SK-N-SH treated with all-trans-retinoic acid at 6 μM for 48 hours (cell line): ENCODE results near the gene SPTBN4.

Experiments used
- BACH2 ChIP-seq: fragments of 250-450 bp; sonication (Bioruptor Pico); IDR thresholded peaks from 2 replicates; pipeline ENCODE4 v1.9.0; 2021; ENCODE audit warnings: mild to moderate bottlenecking, borderline replicate concordance
- CREB5 ChIP-seq: fragments of 250-450 bp; sonication (Bioruptor Pico); IDR thresholded peaks from 2 replicates; pipeline ENCODE4 v1.5.1; 2020; ENCODE audit warnings: low read depth, mild to moderate bottlenecking, moderate library complexity
- GLIS3 ChIP-seq: fragments of 250-450 bp; sonication (Bioruptor Pico); IDR thresholded peaks from 2 replicates; pipeline ENCODE4 v1.5.0; 2020; ENCODE audit warnings: mild to moderate bottlenecking, moderate library complexity
- ISL1 ChIP-seq: fragments of 250-450 bp; sonication (Bioruptor Pico); IDR thresholded peaks from 2 replicates; pipeline ENCODE4 v2.1.2; 2022; ENCODE audit warnings: mild to moderate bottlenecking, moderate library complexity
- PATZ1 ChIP-seq: fragments of 250-450 bp; sonication (Bioruptor Pico); IDR thresholded peaks from 2 replicates; pipeline ENCODE4 v1.8.0; 2020; ENCODE audit warnings: mild to moderate bottlenecking, moderate library complexity, borderline replicate concordance
- TOX ChIP-seq: fragments of 250-450 bp; sonication (Bioruptor Pico); IDR thresholded peaks from 2 replicates; pipeline ENCODE4 v1.8.0; 2021; ENCODE audit warnings: mild to moderate bottlenecking, moderate library complexity, borderline replicate concordance
- ZC3H10 ChIP-seq: fragments of 250-450 bp; sonication (Bioruptor Pico); IDR thresholded peaks from 2 replicates; pipeline ENCODE4 v1.5.1; 2021; ENCODE audit warnings: mild to moderate bottlenecking, moderate library complexity
- ZFP30 ChIP-seq: fragments of 450-650 bp; formaldehyde crosslinking; IDR thresholded peaks from 2 replicates; pipeline ENCODE4 v1.5.0; 2022; ENCODE audit warnings: mild to moderate bottlenecking, moderate library complexity
- ZNF8 ChIP-seq: fragments of 450-650 bp; formaldehyde crosslinking; IDR thresholded peaks from 2 replicates; pipeline ENCODE4 v1.5.0; 2020; ENCODE audit warnings: mild to moderate bottlenecking, moderate library complexity

GRCh38 chr19:40588926-40589569, 122.2 kb downstream of the SPTBN4 start:
- TF ChIP-seq TOX (CRISPR knock-in tag), result no peak
- TF ChIP-seq PATZ1 (CRISPR knock-in tag), result no peak
- TF ChIP-seq ISL1 (CRISPR knock-in tag), result no peak
- TF ChIP-seq CREB5 (CRISPR knock-in tag), result no peak
- no peak for TF ChIP-seq BACH2
- no peak for TF ChIP-seq ZFP30 (CRISPR knock-in tag)
- no peak for TF ChIP-seq ZC3H10 (CRISPR knock-in tag)
- TF ChIP-seq ZNF8 (CRISPR knock-in tag), result no peak
- TF ChIP-seq GLIS3 (CRISPR knock-in tag), result no peak
